Measurements from ENCODE around the gene NCR3LG1. TPM values are rescaled to one million over a fixed set of nuclear protein-coding genes. Genes with fewer than 3 reads are reported as not detected.

The NCR3LG1 gene, protein sequence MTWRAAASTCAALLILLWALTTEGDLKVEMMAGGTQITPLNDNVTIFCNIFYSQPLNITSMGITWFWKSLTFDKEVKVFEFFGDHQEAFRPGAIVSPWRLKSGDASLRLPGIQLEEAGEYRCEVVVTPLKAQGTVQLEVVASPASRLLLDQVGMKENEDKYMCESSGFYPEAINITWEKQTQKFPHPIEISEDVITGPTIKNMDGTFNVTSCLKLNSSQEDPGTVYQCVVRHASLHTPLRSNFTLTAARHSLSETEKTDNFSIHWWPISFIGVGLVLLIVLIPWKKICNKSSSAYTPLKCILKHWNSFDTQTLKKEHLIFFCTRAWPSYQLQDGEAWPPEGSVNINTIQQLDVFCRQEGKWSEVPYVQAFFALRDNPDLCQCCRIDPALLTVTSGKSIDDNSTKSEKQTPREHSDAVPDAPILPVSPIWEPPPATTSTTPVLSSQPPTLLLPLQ
- total RNA-seq, result 25.0 and 38.1 TPM in 2 replicates

DNA sequence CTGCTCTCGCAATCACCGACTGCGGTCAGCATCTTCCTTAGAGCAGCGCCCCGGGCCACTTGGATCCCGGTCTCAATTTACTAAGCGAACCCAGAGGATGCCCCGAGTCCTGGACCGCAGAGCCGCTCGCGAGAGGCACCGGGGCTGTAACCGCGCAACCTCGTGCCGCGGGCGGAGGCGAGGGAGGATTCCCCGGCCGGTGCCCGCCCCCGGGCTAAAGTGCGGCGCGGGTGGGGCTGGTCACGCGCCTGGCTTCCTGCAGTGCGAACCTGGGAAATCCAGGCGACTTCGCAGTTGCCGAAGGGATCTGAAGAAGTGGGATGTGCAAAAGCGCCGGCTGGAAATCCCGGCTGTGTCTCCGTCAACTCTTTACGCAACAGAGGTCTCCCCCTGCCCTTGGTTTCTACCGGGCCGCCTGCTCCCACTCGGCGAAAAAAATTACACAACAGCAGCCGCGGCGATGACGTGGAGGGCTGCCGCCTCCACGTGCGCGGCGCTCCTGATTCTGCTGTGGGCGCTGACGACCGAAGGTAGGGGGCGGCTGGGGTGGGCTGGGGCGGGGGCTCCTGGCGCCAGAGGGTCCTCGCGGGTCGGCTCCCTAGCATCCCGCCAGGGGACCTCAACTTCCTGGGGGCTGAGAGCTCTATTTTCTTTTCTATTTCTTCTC, at the start of gene NCR3LG1:
TSS of gene NCR3LG1 (plus strand) at position 291 of the 667 bp plus-strand sequence. CDS start at position 461, 170 bp downstream.

DNA sequence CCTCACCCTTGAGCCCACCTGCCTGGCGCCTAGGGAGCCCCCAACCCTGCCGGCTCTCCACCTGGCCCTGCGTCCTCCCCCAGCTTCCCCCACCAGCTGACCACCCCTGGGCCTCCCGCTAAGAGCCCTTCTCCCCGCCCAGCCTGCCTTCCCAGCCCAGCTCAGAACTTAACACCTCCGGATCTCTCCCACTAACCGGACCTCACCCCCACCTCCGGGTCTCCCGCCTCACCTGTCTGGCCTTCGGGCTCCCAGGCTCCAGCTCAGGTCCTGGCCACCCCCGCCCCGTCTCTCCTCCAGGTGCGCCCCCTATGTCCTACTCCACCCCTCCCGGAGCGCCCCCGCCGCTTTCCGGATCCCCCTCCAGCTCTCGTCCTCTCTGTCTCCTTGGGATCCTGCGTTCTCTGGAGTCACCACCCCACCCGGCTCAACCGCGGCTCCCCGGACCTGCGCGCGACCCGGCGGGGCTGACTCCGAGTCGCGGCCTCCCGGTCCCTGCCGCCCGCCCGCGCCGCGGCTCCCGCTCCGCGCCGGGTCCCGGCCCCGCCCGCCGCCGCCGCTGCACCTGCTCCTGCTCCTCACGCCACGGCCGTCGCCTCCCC, 37.1 kb downstream of the NCR3LG1 start, which contains the start of gene KCNJ11:
TSS of gene KCNJ11 (minus strand) at position 51 of the 602 bp plus-strand sequence. CDS start 568 bp downstream, outside the sequence.

Other genes with a start within 250 kb of the NCR3LG1 start
- gene PIK3C2A, start 143.8 kb upstream of the NCR3LG1 start, total RNA-seq, result 236 and 286 TPM in 2 replicates
- 98.1 and 133 TPM in 2 replicates for gene NUCB2, start 75.1 kb upstream of the NCR3LG1 start, total RNA-seq
- 0.07 and 0.13 TPM in 2 replicates for gene KCNJ11, start 36.9 kb downstream of the NCR3LG1 start, total RNA-seq
- gene ABCC8, start 125.0 kb downstream of the NCR3LG1 start, total RNA-seq, result not detected in 2 replicates
- not detected in 2 replicates for gene USH1C, start 192.6 kb downstream of the NCR3LG1 start, total RNA-seq
- not detected in 2 replicates for gene OTOG, start 195.5 kb downstream of the NCR3LG1 start, total RNA-seq